Trophoblast cell (in vitro differentiated cells and primary cell): ENCODE results near the gene EP300.

ENCODE experiments used
- DNase-seq, 2 donors: peaks; one replicate each; pipeline ENCODE4 v3.0.0-alpha.2; 2016
- H2AFZ ChIP-seq: 2 replicates; pipeline ENCODE4 v1.6.1; 2013; ENCODE audit warnings: low read length, moderate library complexity, mild to moderate bottlenecking; ENCODE audit not compliant: insufficient read depth, poor library complexity
- H2AK5ac ChIP-seq: 2 replicates; pipeline ENCODE4 v1.6.1; 2013; ENCODE audit warnings: mild to moderate bottlenecking, low read length
- H2BK120ac ChIP-seq: 2 replicates; pipeline ENCODE4 v1.6.1; 2013; ENCODE audit warnings: low read length, mild to moderate bottlenecking, moderate library complexity; ENCODE audit not compliant: insufficient read depth, poor library complexity
- H2BK12ac ChIP-seq: 2 replicates; pipeline ENCODE4 v1.6.1; 2013; ENCODE audit warnings: mild to moderate bottlenecking, low read length, moderate library complexity
- H2BK5ac ChIP-seq: 2 replicates; pipeline ENCODE4 v1.6.1; 2013; ENCODE audit warnings: low read length, low read depth, moderate library complexity, mild to moderate bottlenecking; ENCODE audit not compliant: poor library complexity
- H3K14ac ChIP-seq: 2 replicates; pipeline ENCODE4 v1.6.1; 2013; ENCODE audit warnings: mild to moderate bottlenecking, low read length
- H3K18ac ChIP-seq: 2 replicates; pipeline ENCODE4 v1.6.1; 2013; ENCODE audit warnings: mild to moderate bottlenecking, low read length
- H3K23ac ChIP-seq: 2 replicates; pipeline ENCODE4 v1.6.1; 2013; ENCODE audit warnings: low read length
- H3K27ac ChIP-seq: 2 replicates; pipeline ENCODE4 v1.5.1; 2013; ENCODE audit warnings: low read depth, mild to moderate bottlenecking, inconsistent platforms, low read length, moderate library complexity
- H3K27me3 ChIP-seq: 2 replicates; pipeline ENCODE4 v1.6.1; 2013; ENCODE audit warnings: inconsistent platforms, mild to moderate bottlenecking, low read length, moderate library complexity; ENCODE audit not compliant: insufficient read depth
- H3K36me3 ChIP-seq, 2 experiments: 1 replicate in 1 of 2; 2 replicates in 1 of 2; pipeline ENCODE4 v1.6.1; 2013; ENCODE audit warnings: low read length in 2 of 2, mild to moderate bottlenecking in 2 of 2, moderate library complexity in 1 of 2; ENCODE audit not compliant: insufficient read depth in 2 of 2, control insufficient read depth in 1 of 2
- H3K4ac ChIP-seq: 2 replicates; pipeline ENCODE4 v1.6.1; 2013; ENCODE audit warnings: low read depth, mild to moderate bottlenecking, low read length, moderate library complexity
- H3K4me1 ChIP-seq, 2 experiments: 1 replicate in 1 of 2; 2 replicates in 1 of 2; pipeline ENCODE4 v1.6.1; 2013; ENCODE audit warnings: low read length in 2 of 2, mild to moderate bottlenecking in 2 of 2, moderate library complexity in 1 of 2; ENCODE audit not compliant: insufficient read depth in 2 of 2, control insufficient read depth in 1 of 2
- H3K4me2 ChIP-seq: 2 replicates; pipeline ENCODE4 v1.6.1; 2013; ENCODE audit warnings: inconsistent platforms, mild to moderate bottlenecking, low read length, moderate library complexity
- H3K4me3 ChIP-seq: 2 replicates; pipeline ENCODE4 v1.5.1; 2013; ENCODE audit warnings: mild to moderate bottlenecking, low read depth, low read length, inconsistent platforms
- H3K79me1 ChIP-seq: one replicate; pipeline ENCODE4 v1.6.1; 2013; ENCODE audit warnings: low read length
- H3K79me2 ChIP-seq: 2 replicates; pipeline ENCODE4 v1.6.1; 2013; ENCODE audit warnings: low read length, mild to moderate bottlenecking; ENCODE audit not compliant: control insufficient read depth, insufficient read depth, poor library complexity
- H3K9ac ChIP-seq: 2 replicates; pipeline ENCODE4 v1.6.1; 2013; ENCODE audit warnings: mild to moderate bottlenecking, low read length
- H3K9me3 ChIP-seq: 2 replicates; pipeline ENCODE4 v1.6.1; 2013; ENCODE audit warnings: low read depth, mild to moderate bottlenecking, control low read depth, inconsistent platforms, low read length; ENCODE audit not compliant: insufficient read depth
- H4K12ac ChIP-seq: 2 replicates; pipeline ENCODE4 v1.6.1; 2013; ENCODE audit warnings: low read depth, mild to moderate bottlenecking, low read length, moderate library complexity
- H4K8ac ChIP-seq: 2 replicates; pipeline ENCODE4 v1.6.1; 2013; ENCODE audit warnings: low read depth, mild to moderate bottlenecking, low read length, moderate library complexity
- H4K91ac ChIP-seq: one replicate; pipeline ENCODE4 v1.6.1; 2013; ENCODE audit warnings: low read depth, mild to moderate bottlenecking, low read length, moderate library complexity
- whole genome bisulfite sequencing: extraction: QIAGEN DNeasy Blood & Tissue Kit; methylation state at CpG from one replicate; pipeline ENCODE4 v1.1.7; 2013; ENCODE audit warnings: missing lambda C conversion rate; ENCODE audit not compliant: insufficient read length, insufficient coverage; ENCODE audit errors: extremely low coverage; 5-methylcytosine and 5-hydroxymethylcytosine counted together

Gene EP300

GRCh38 chr22:41074466-41074865, 17.9 kb upstream of the EP300 start:
- DNase-seq: no peak
- H3K27me3 ChIP-seq: no peaks in the 10 kb centered on the region
- no peak overlapping the region for H2BK12ac ChIP-seq
- H3K79me1 ChIP-seq: no peaks in the 10 kb centered on the region
- no peak overlapping the region for H3K18ac ChIP-seq
- no peak overlapping the region for H2AK5ac ChIP-seq
- no peak overlapping the region for H3K4ac ChIP-seq
- peaks cover 4% of the 10 kb centered on the region for H3K9me3 ChIP-seq
- no peak overlapping the region for H3K23ac ChIP-seq
- H3K9ac ChIP-seq: no peak overlapping the region
- no peak overlapping the region for H4K8ac ChIP-seq
- no peak overlapping the region for H3K14ac ChIP-seq
- no peak overlapping the region for H2BK120ac ChIP-seq
- no peak overlapping the region for H2BK5ac ChIP-seq
- H3K79me2 ChIP-seq: no peaks in the 10 kb centered on the region
- no peak overlapping the region for H2AFZ ChIP-seq
- no peak overlapping the region for H3K27ac ChIP-seq
- no CpG with 5 or more reads among the region's 22 CpGs for WGBS
- H3K4me3 ChIP-seq: peak overlapping the region; percentile 61
- no peaks in the 10 kb centered on the region for H3K4me1 ChIP-seq
- no peak overlapping the region for H3K4me2 ChIP-seq
- H4K91ac ChIP-seq: no peak overlapping the region
- H3K36me3 ChIP-seq: no peaks in the 10 kb centered on the region
- no peak overlapping the region for H4K12ac ChIP-seq

- Histone ChIP-seq H3K9me3 (peaks cover 4% of the 10 kb centered on the region), H3K79me1 (no peaks in the 10 kb centered on the region), H2AFZ (no peak overlapping the region), H4K8ac (no peak overlapping the region), H3K4me3 (no peak overlapping the region), H3K27ac (no peak overlapping the region), H3K18ac (no peak overlapping the region), H3K14ac (no peak overlapping the region), H3K27me3 (no peaks in the 10 kb centered on the region), H2AK5ac (no peak overlapping the region), H3K4ac (no peak overlapping the region), H3K23ac (no peak overlapping the region), H2BK120ac (no peak overlapping the region), H3K4me2 (no peak overlapping the region), H4K12ac (no peak overlapping the region), H3K4me1 (no peaks in the 10 kb centered on the region), H3K36me3 (no peaks in the 10 kb centered on the region), H2BK12ac (no peak overlapping the region), H2BK5ac (no peak overlapping the region), H3K79me2 (no peaks in the 10 kb centered on the region), H4K91ac (no peak overlapping the region), H3K9ac (no peak overlapping the region)
- no CpG with 5 or more reads among the region's 26 CpGs for WGBS
- no peak for DNase-seq
Observed at GRCh38 chr22:41074941-41075710, 17.3 kb upstream of the EP300 start.

DNA sequence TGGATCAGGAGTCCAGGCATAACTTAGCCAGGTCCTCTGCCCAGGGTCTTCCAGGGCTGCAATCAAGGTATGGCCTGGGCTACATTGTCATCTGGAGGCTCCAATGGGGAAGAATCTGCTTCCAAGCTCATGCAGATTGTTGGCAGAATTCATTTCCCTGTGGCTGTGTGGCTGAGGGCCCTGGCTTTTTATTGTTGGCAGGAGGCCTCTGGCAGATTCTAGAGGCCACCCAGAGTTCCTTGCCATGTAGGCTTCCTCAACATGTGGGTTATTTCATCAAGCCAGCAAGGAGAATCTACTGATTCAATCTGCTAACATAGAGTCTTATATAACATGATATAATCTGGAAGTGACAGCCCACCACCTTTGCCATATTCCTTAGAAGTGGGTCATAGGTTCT, 16.4 kb upstream of the EP300 start:
- H3K9me3 ChIP-seq: peaks cover 4% of the 10 kb centered on the region

GRCh38 chr22:41076857-41077256, 15.5 kb upstream of the EP300 start:
- H2BK120ac ChIP-seq: no peak overlapping the region
- H4K8ac ChIP-seq: no peak overlapping the region
- H2AK5ac ChIP-seq: no peak overlapping the region
- no peak overlapping the region for H3K23ac ChIP-seq
- no peak overlapping the region for H3K18ac ChIP-seq
- no peak overlapping the region for H3K4me3 ChIP-seq
- no peak for DNase-seq
- no peaks in the 10 kb centered on the region for H3K79me1 ChIP-seq
- no peak overlapping the region for H2AFZ ChIP-seq
- H3K9ac ChIP-seq: no peak overlapping the region
- H3K14ac ChIP-seq: no peak overlapping the region
- no peak overlapping the region for H2BK12ac ChIP-seq
- no peaks in the 10 kb centered on the region for H3K27me3 ChIP-seq
- no peaks in the 10 kb centered on the region for H3K4me1 ChIP-seq
- H3K9me3 ChIP-seq: peaks cover 4% of the 10 kb centered on the region
- no peaks in the 10 kb centered on the region for H3K36me3 ChIP-seq
- H4K91ac ChIP-seq: no peak overlapping the region
- H3K4ac ChIP-seq: no peak overlapping the region
- no peak overlapping the region for H3K4me2 ChIP-seq
- H2BK5ac ChIP-seq: no peak overlapping the region
- H3K79me2 ChIP-seq: no peaks in the 10 kb centered on the region
- no CpG with 5 or more reads among the region's 1 CpG for WGBS
- no peak overlapping the region for H3K27ac ChIP-seq
- no peak overlapping the region for H4K12ac ChIP-seq

More for the DNA sequence above, 16.4 kb upstream of the EP300 start:
- H3K4me3 ChIP-seq: no peak overlapping the region
- H3K4me1 ChIP-seq: no peaks in the 10 kb centered on the region
- H3K27me3 ChIP-seq: no peaks in the 10 kb centered on the region
- H3K9ac ChIP-seq: no peak overlapping the region
- H2BK5ac ChIP-seq: no peak overlapping the region
- no peak for DNase-seq
- no peak overlapping the region for H4K12ac ChIP-seq
- H3K4me2 ChIP-seq: no peak overlapping the region
- no peak overlapping the region for H3K14ac ChIP-seq
- no peak overlapping the region for H3K23ac ChIP-seq
- no peak overlapping the region for H3K4ac ChIP-seq
- H2AFZ ChIP-seq: no peak overlapping the region
- no peak overlapping the region for H3K27ac ChIP-seq
- H3K79me2 ChIP-seq: no peaks in the 10 kb centered on the region
- H4K91ac ChIP-seq: no peak overlapping the region
- H4K8ac ChIP-seq: no peak overlapping the region
- no peak overlapping the region for H2BK12ac ChIP-seq
- no peak overlapping the region for H2BK120ac ChIP-seq
- no peaks in the 10 kb centered on the region for H3K79me1 ChIP-seq
- no peak overlapping the region for H2AK5ac ChIP-seq
- H3K36me3 ChIP-seq: no peaks in the 10 kb centered on the region
- H3K18ac ChIP-seq: no peak overlapping the region
